SK-N-SH (cell line): ENCODE data around the gene SCEL. TPM values are rescaled to one million over a fixed set of nuclear protein-coding genes. Genes with fewer than 3 reads are reported as not detected.

Source experiments
- CTCF ChIA-PET: fragments of 300-600, 350-600 bp; formaldehyde crosslinking; extraction: SDS; loops from one replicate; lab custom pipeline; 2021; lab: Yijun Ruan, JAX
- POLR2A ChIA-PET: fragments of 350-600 bp; sonication (Branson Sonifier 250); formaldehyde crosslinking; extraction: SDS; loops from one replicate; lab custom pipeline; 2020; ENCODE audit warnings: antibody characterized with exemption, inconsistent platforms; lab: Yijun Ruan, JAX
- DNase-seq: peaks from one replicate; pipeline ENCODE4 v3.0.0; 2012
- H2AFZ ChIP-seq: fragments of 200-600 bp; sonication (generic); 2 replicates; pipeline ENCODE4 v1.8.1; 2016; ENCODE audit warnings: antibody characterized with exemption, mild to moderate bottlenecking, low read depth
- H3F3A ChIP-seq: fragments of 200-600 bp; sonication (generic); replicated peaks from 2 replicates; pipeline ENCODE3; 2016; ENCODE audit warnings: antibody characterized with exemption, mild to moderate bottlenecking; ENCODE audit not compliant: insufficient read depth
- H3K27ac ChIP-seq, 2 experiments: fragments of 200-500 bp in 1 of 2; fragments of 200-600 bp in 1 of 2; sonication (Bioruptor generic) in 1 of 2; sonication (generic), shearing (Covaris generic) in 1 of 2; 2 replicates each; pipeline versions ENCODE4 v1.5.1 to v1.6.1; 2014 to 2016; ENCODE audit warnings: low read depth in 2 of 2, inconsistent platforms in 1 of 2, low read length in 1 of 2, mild to moderate bottlenecking in 1 of 2, mixed read lengths in 1 of 2
- H3K27me3 ChIP-seq: fragments of 200-600 bp; sonication (generic), shearing (Covaris generic); 2 replicates; pipeline ENCODE4 v1.6.1; 2016; ENCODE audit warnings: mixed run types; ENCODE audit not compliant: insufficient read depth
- H3K36me3 ChIP-seq, 2 experiments: fragments of 200-500 bp in 1 of 2; fragments of 200-600 bp in 1 of 2; sonication (Bioruptor generic) in 1 of 2; sonication (generic) in 1 of 2; replicated peaks in 1 of 2; 2 replicates each; pipeline versions ENCODE3 to v1.5.1; 2014 to 2016; ENCODE audit warnings: low read length in 1 of 2, mild to moderate bottlenecking in 1 of 2; ENCODE audit not compliant: insufficient read depth in 2 of 2, control insufficient read depth in 1 of 2
- H3K4me1 ChIP-seq, 2 experiments: fragments of 200-500 bp in 1 of 2; fragments of 200-600 bp in 1 of 2; sonication (Bioruptor generic) in 1 of 2; sonication (generic), shearing (Covaris generic) in 1 of 2; 2 replicates each; pipeline versions ENCODE4 v1.5.1 to v1.6.1; 2014 to 2016; ENCODE audit warnings: low read depth in 1 of 2, low read length in 1 of 2, mixed run types in 1 of 2; ENCODE audit not compliant: insufficient read depth in 2 of 2, control insufficient read depth in 1 of 2
- H3K4me2 ChIP-seq: fragments of 200-600 bp; sonication (generic), shearing (Covaris generic); 2 replicates; pipeline ENCODE4 v1.6.1; 2017; ENCODE audit warnings: mixed run types
- H3K4me3 ChIP-seq, 2 experiments: fragments of 200-500 bp in 1 of 2; fragments of 200-600 bp in 1 of 2; sonication (Bioruptor generic) in 1 of 2; sonication (generic), shearing (Covaris generic) in 1 of 2; 2 replicates each; pipeline versions ENCODE4 v1.5.1 to v1.8.1; 2014 to 2016; ENCODE audit warnings: low read depth in 2 of 2, inconsistent platforms in 1 of 2, low read length in 1 of 2, mild to moderate bottlenecking in 1 of 2, mixed read lengths in 1 of 2, moderate library complexity in 1 of 2
- H3K79me2 ChIP-seq: fragments of 200-600 bp; sonication (generic); 2 replicates; pipeline ENCODE4 v1.8.1; 2017; ENCODE audit warnings: mild to moderate bottlenecking; ENCODE audit not compliant: insufficient read depth
- H3K9ac ChIP-seq: fragments of 200-600 bp; sonication (generic); 2 replicates; pipeline ENCODE4 v1.6.1; 2017; ENCODE audit warnings: mixed run types
- H3K9me2 ChIP-seq: fragments of 200-600 bp; sonication (generic); 2 replicates; pipeline ENCODE4 v1.6.1; 2017; ENCODE audit warnings: mixed run types
- H3K9me3 ChIP-seq: fragments of 200-600 bp; sonication (generic); 2 replicates; pipeline ENCODE4 v1.6.1; 2017; ENCODE audit warnings: mixed run types, mild to moderate bottlenecking, moderate library complexity
- H4K20me1 ChIP-seq: fragments of 200-600 bp; sonication (generic); 2 replicates; pipeline ENCODE4 v1.6.1; 2017; ENCODE audit warnings: mild to moderate bottlenecking, mixed run types; ENCODE audit not compliant: insufficient read depth
- FOXJ3 ChIP-seq: sonication (generic); formaldehyde crosslinking; IDR thresholded peaks from 2 replicates; pipeline ENCODE4 v1.5.1; 2020; ENCODE audit warnings: mild to moderate bottlenecking, missing genetic modification reagents
- FOXM1 ChIP-seq: IDR thresholded peaks from 2 replicates; pipeline ENCODE4 v1.4.0; 2012; ENCODE audit warnings: low read depth, mild to moderate bottlenecking
- GATA2 ChIP-seq: sonication (generic); formaldehyde crosslinking; IDR thresholded peaks from 2 replicates; pipeline ENCODE4 v1.5.0; 2020; ENCODE audit warnings: mild to moderate bottlenecking, missing genetic modification reagents
- NRF1 ChIP-seq: IDR thresholded peaks from 2 replicates; pipeline ENCODE4 v1.6.1; 2012; ENCODE audit warnings: low read depth, mild to moderate bottlenecking, low read length
- RCOR1 ChIP-seq: fragments of 150-350 bp; IDR thresholded peaks from 2 replicates; pipeline ENCODE4 v1.6.1; 2017; ENCODE audit warnings: antibody characterized with exemption, low read length
- TEAD4 ChIP-seq: IDR thresholded peaks from 2 replicates; pipeline ENCODE4 v1.4.0; 2012; ENCODE audit warnings: mild to moderate bottlenecking, borderline replicate concordance; ENCODE audit not compliant: insufficient read depth
- WGBS: methylation state at CpG from one replicate; pipeline ENCODE4 v1.1.6; 2017; ENCODE audit warnings: low lambda C conversion rate; 5-methylcytosine and 5-hydroxymethylcytosine counted together
- polyA plus RNA-seq, 3 experiments: library from polyadenylated mRNA; depleted of rRNA; stranded (reverse); fragments of >200 nt; gene quantifications; 2 replicates each; pipeline ENCODE4 v1.2.3, GENCODE V29; 2012
- TF ChIP-seq, protein P1 (sequence below): IDR thresholded peaks from 2 replicates; pipeline ENCODE4 v1.4.0; 2012; ENCODE audit warnings: low read depth
- TF ChIP-seq, protein P2 (sequence below): IDR thresholded peaks from 2 replicates; pipeline ENCODE4 v1.4.0; 2012; ENCODE audit warnings: low read depth, borderline replicate concordance
- TF ChIP-seq, protein P3 (sequence below): fragments of 150-350 bp; IDR thresholded peaks from 2 replicates; pipeline ENCODE4 v1.6.1; 2017; ENCODE audit warnings: antibody characterized with exemption, low read length, low read depth, borderline replicate concordance

SCEL gene
- polyA plus RNA-seq, 1 of the 3 experiments (the other 2 are of a cell fraction), result 0.02 TPM

DNA sequence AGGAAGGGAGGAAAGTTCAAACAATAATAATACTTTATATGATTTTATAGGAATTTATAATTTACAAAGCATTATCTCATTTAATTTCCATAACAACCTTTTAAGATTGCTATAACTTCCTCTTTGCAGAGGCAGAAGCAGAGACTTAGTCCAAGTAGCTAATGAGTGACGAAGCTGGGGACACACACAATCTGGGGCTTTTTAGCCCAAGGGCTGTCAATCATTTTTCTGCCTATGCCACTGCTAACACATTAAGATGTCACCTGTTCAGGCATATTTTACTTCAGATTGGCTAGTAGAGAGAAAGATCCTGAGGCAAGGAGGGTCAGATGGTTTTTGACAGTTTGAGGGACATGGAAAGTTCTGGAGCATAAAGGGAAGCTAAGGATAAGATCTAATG, 12.6 kb downstream of the SCEL start:
- no peak overlapping the region for H3K4me3 ChIP-seq
- H4K20me1 ChIP-seq, result no peaks in the 10 kb centered on the region
- 52% methylated on average over 1 of the region's 1 CpG for WGBS
- no peaks in the 10 kb centered on the region for H3K36me3 ChIP-seq
- no peaks in the 10 kb centered on the region for H3K9me2 ChIP-seq
- no peak overlapping the region for H2AFZ ChIP-seq
- TF ChIP-seq NRF1, result no peak
- TF ChIP-seq FOXM1, result no peak
- TF ChIP-seq TEAD4, result no peak
- TF ChIP-seq, protein P1, sequence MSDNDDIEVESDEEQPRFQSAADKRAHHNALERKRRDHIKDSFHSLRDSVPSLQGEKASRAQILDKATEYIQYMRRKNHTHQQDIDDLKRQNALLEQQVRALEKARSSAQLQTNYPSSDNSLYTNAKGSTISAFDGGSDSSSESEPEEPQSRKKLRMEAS, result no peak
- TF ChIP-seq FOXJ3 (CRISPR knock-in tag), result no peak
- TF ChIP-seq, protein P2, sequence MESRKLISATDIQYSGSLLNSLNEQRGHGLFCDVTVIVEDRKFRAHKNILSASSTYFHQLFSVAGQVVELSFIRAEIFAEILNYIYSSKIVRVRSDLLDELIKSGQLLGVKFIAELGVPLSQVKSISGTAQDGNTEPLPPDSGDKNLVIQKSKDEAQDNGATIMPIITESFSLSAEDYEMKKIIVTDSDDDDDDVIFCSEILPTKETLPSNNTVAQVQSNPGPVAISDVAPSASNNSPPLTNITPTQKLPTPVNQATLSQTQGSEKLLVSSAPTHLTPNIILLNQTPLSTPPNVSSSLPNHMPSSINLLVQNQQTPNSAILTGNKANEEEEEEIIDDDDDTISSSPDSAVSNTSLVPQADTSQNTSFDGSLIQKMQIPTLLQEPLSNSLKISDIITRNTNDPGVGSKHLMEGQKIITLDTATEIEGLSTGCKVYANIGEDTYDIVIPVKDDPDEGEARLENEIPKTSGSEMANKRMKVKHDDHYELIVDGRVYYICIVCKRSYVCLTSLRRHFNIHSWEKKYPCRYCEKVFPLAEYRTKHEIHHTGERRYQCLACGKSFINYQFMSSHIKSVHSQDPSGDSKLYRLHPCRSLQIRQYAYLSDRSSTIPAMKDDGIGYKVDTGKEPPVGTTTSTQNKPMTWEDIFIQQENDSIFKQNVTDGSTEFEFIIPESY, result no peak
- TF ChIP-seq RCOR1, result no peak
- TF ChIP-seq, all 33 proteins: peak for 0
- Histone ChIP-seq H3K79me2 (no peaks in the 10 kb centered on the region), H3K27me3 (no peaks in the 10 kb centered on the region), H3K27ac (no peak overlapping the region), H3K4me1 (peaks cover 4 to 11% of the 10 kb centered on the region in 2 experiments; a peak in 3 of 4 replicates), H3F3A (no peaks in the 10 kb centered on the region), H3K9me3 (no peaks in the 10 kb centered on the region), H3K9ac (no peak overlapping the region), H3K4me2 (no peak overlapping the region)
- DNase-seq, result no peak
- ChIA-PET CTCF (interaction anchor here (1.6 kb wide), 1 partner anchor 55 kb away, joined by 4 read pairs; no protein-coding TSS in a partner anchor), POLR2A (no interaction called here)

DNA sequence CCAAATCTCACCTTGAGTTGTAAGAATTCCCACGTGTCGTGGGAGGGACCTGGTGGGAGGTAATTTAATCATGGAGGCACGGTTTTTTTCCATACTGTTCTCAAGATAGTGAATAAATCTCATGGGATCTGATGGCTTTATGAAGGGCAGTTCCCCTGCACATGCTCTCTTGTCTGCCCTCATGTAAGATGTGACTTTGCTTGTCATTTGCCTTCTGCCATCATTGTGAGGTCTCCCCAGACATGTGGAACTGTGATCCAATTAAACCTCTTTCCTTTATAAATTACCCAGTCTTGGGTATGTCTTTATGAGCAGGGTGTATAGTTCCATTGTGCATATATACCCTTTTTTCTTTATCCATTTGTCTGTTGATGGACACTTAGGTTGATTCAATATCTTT, 13.1 kb downstream of the SCEL start:
- no peaks in the 10 kb centered on the region for H3K36me3 ChIP-seq
- H3K9ac ChIP-seq, result no peak overlapping the region
- TF ChIP-seq GATA2 (CRISPR knock-in tag), result no peak
- TF ChIP-seq, all 33 proteins: peak for 0
- Histone ChIP-seq H3K4me2 (no peak overlapping the region), H3K4me1 (peaks cover 4 to 11% of the 10 kb centered on the region in 2 experiments; a peak in 3 of 4 replicates), H3K27me3 (no peaks in the 10 kb centered on the region), H3K9me3 (no peaks in the 10 kb centered on the region), H3K27ac (no peak overlapping the region), H3K4me3 (no peak overlapping the region), H3F3A (no peaks in the 10 kb centered on the region), H3K9me2 (no peaks in the 10 kb centered on the region), H2AFZ (no peak overlapping the region), H4K20me1 (no peaks in the 10 kb centered on the region), H3K79me2 (no peaks in the 10 kb centered on the region)
- ChIA-PET CTCF (interaction anchor here (1.6 kb wide), 1 partner anchor 56 kb away, joined by 4 read pairs; no protein-coding TSS in a partner anchor), POLR2A (no interaction called here)
- 67% methylated on average over 3 of the region's 3 CpGs for WGBS
- no peak for DNase-seq

DNA sequence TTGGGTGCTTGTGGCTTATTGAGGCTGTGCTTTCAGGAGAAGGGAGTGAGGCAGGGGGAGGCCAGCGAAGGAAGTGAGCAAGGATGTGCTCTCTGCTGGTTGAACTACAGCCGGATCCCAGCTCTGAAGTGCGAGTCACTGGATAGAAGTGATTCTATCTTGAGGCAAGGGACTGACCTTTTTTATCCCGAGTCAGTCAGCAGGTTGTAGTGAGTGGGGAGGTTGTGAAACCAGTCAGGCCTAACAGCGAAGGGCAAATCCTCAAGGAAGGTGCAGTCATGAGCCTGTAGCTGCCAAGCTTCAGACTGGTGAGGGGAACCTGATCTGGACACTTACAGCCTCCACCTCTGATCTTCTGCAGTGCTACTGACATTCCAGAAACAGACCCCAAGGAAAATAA, 18.6 kb downstream of the SCEL start:
- CTCF ChIA-PET, result interaction anchor here (2.1 kb wide), 1 partner anchor 11 kb away, joined by 8 read pairs; no protein-coding TSS in a partner anchor
- POLR2A ChIA-PET, result no interaction called here

More for the DNA sequence above, 18.6 kb downstream of the SCEL start:
- no peak overlapping the region for H3K4me3 ChIP-seq
- H3K27me3 ChIP-seq, result no peaks in the 10 kb centered on the region
- no peak for DNase-seq
- no peak overlapping the region for H3K27ac ChIP-seq
- WGBS, result 55% methylated on average over 5 of the region's 5 CpGs
- no peaks in the 10 kb centered on the region for H3K79me2 ChIP-seq
- TF ChIP-seq, protein P3, sequence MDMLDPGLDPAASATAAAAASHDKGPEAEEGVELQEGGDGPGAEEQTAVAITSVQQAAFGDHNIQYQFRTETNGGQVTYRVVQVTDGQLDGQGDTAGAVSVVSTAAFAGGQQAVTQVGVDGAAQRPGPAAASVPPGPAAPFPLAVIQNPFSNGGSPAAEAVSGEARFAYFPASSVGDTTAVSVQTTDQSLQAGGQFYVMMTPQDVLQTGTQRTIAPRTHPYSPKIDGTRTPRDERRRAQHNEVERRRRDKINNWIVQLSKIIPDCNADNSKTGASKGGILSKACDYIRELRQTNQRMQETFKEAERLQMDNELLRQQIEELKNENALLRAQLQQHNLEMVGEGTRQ, result no peak
- TF ChIP-seq, all 33 proteins: peak for 0
- Histone ChIP-seq H3K36me3 (no peaks in the 10 kb centered on the region), H3K4me1 (no peaks in the 10 kb centered on the region; a peak in 1 of 4 replicates), H2AFZ (no peak overlapping the region), H3K9me3 (no peaks in the 10 kb centered on the region), H4K20me1 (no peaks in the 10 kb centered on the region), H3K9me2 (no peaks in the 10 kb centered on the region), H3K9ac (no peak overlapping the region), H3K4me2 (no peak overlapping the region), H3F3A (no peaks in the 10 kb centered on the region)
